Liver (tissue), 9 donors: ENCODE results near the gene JDP2. TPM values are rescaled to one million over a fixed set of nuclear protein-coding genes. Genes with fewer than 3 reads are reported as not detected.

Experiments
- DNase-seq: peaks from one replicate; pipeline ENCODE4 v3.0.0-alpha.2; 2017; ENCODE audit warnings: low spot score
- H3K27ac ChIP-seq, 2 donors: one replicate each; pipeline ENCODE4 v1.7.0; 2013; ENCODE audit warnings: inconsistent platforms in 2 of 2, low read length in 2 of 2, control low read depth in 1 of 2, low read depth in 1 of 2, mild to moderate bottlenecking in 1 of 2
- H3K27me3 ChIP-seq, 4 donors: one replicate each; pipeline versions ENCODE4 v1.6.1 to v1.7.0; 2013; ENCODE audit warnings: low read length in 3 of 4, inconsistent platforms in 1 of 4, mild to moderate bottlenecking in 1 of 4, moderate library complexity in 1 of 4; ENCODE audit not compliant: control insufficient read depth in 4 of 4, insufficient read depth in 4 of 4
- H3K36me3 ChIP-seq, 4 donors: one replicate each; pipeline versions ENCODE4 v1.6.1 to v1.7.0; 2013; ENCODE audit warnings: low read length in 3 of 4, mild to moderate bottlenecking in 3 of 4, low read depth in 1 of 4, moderate library complexity in 1 of 4; ENCODE audit not compliant: control insufficient read depth in 4 of 4, insufficient read depth in 3 of 4
- H3K4me1 ChIP-seq, 4 donors: one replicate each; pipeline versions ENCODE4 v1.6.1 to v1.7.0; 2013; ENCODE audit warnings: low read length in 3 of 4, mild to moderate bottlenecking in 3 of 4, moderate library complexity in 1 of 4; ENCODE audit not compliant: control insufficient read depth in 4 of 4, insufficient read depth in 4 of 4
- H3K4me3 ChIP-seq, 3 donors: one replicate each; pipeline versions ENCODE4 v1.6.1 to v1.7.0; 2013; ENCODE audit warnings: low read length in 3 of 3, control low read depth in 1 of 3, low read depth in 1 of 3, mild to moderate bottlenecking in 1 of 3
- H3K9ac ChIP-seq, 2 donors: one replicate each; pipeline ENCODE4 v1.7.0; 2013; ENCODE audit warnings: low read length in 2 of 2, mild to moderate bottlenecking in 2 of 2, moderate library complexity in 2 of 2, control low read depth in 1 of 2, low read depth in 1 of 2
- H3K9me3 ChIP-seq, 4 donors: one replicate each; pipeline versions ENCODE4 v1.6.1 to v1.7.0; 2013; ENCODE audit warnings: low read length in 3 of 4; ENCODE audit not compliant: control insufficient read depth in 4 of 4
- EGR1 ChIP-seq, 2 donors: IDR thresholded peaks; 2 replicates each; pipeline ENCODE4 v1.6.1; 2016 to 2018; ENCODE audit warnings: antibody characterized with exemption in 2 of 2, low read depth in 2 of 2
- FOXA1 ChIP-seq: IDR thresholded peaks from 2 replicates; pipeline ENCODE4 v1.6.1; 2016; ENCODE audit warnings: antibody characterized with exemption
- FOXA2 ChIP-seq: IDR thresholded peaks from 2 replicates; pipeline ENCODE4 v1.6.1; 2016; ENCODE audit warnings: antibody characterized with exemption
- GABPA ChIP-seq, 2 donors: IDR thresholded peaks in 1 of 2; conservative IDR thresholded peaks in 1 of 2; 2 replicates each; pipeline ENCODE4 v1.6.1; 2016; ENCODE audit warnings: antibody characterized with exemption in 2 of 2, mild to moderate bottlenecking in 1 of 2, moderate library complexity in 1 of 2
- HNF4G ChIP-seq: IDR thresholded peaks from 2 replicates; pipeline ENCODE4 v1.6.1; 2016; ENCODE audit warnings: antibody characterized with exemption
- NR2F2 ChIP-seq: IDR thresholded peaks from 2 replicates; pipeline ENCODE4 v1.6.1; 2016; ENCODE audit warnings: antibody characterized with exemption
- RXRA ChIP-seq, 2 donors: IDR thresholded peaks; 2 replicates each; pipeline ENCODE4 v1.6.1; 2017 to 2018; ENCODE audit warnings: antibody characterized with exemption in 2 of 2, mild to moderate bottlenecking in 1 of 2
- SP1 ChIP-seq: IDR thresholded peaks from 2 replicates; pipeline ENCODE4 v1.6.1; 2018; ENCODE audit warnings: antibody characterized with exemption, mild to moderate bottlenecking
- TAF1 ChIP-seq: conservative IDR thresholded peaks from 2 replicates; pipeline ENCODE4 v1.6.1; 2016; ENCODE audit warnings: antibody characterized with exemption, mild to moderate bottlenecking
- YY1 ChIP-seq: IDR thresholded peaks from 2 replicates; pipeline ENCODE4 v1.6.1; 2016; ENCODE audit warnings: antibody characterized with exemption, mild to moderate bottlenecking
- ZBTB33 ChIP-seq: IDR thresholded peaks from 2 replicates; pipeline ENCODE4 v1.6.1; 2016; ENCODE audit warnings: antibody characterized with exemption
- WGBS: extraction: QIAGEN DNeasy Blood & Tissue Kit; methylation state at CpG from one replicate; pipeline ENCODE4 v1.1.7; 2013; 5-methylcytosine and 5-hydroxymethylcytosine counted together
- polyA plus RNA-seq, 2 donors: library from polyadenylated mRNA; stranded (reverse) in 1 of 2; unstranded in 1 of 2; fragments of 200-250 nt in 1 of 2; fragments of >200 nt in 1 of 2; fragmentation: Nextera tagmentation in 1 of 2; extraction: Ambion mirVana in 1 of 2; gene quantifications; one replicate each; pipeline versions ENCODE4 v1.2.1 to v1.2.3, GENCODE V29; 2013 to 2015
- total RNA-seq, 2 donors: library from RNA; depleted of rRNA; stranded (reverse); fragments of >200 nt; gene quantifications; one replicate each; pipeline ENCODE4 v1.2.3, GENCODE V29; 2014
- TF ChIP-seq, protein P1 (sequence below): IDR thresholded peaks from 2 replicates; pipeline ENCODE4 v1.6.1; 2016; ENCODE audit warnings: antibody characterized with exemption
- donor health status: healthy.
- donor health status: healthy.
- donor health status: healthy.
- donor health status: healthy.
- donor health status: healthy.

JDP2 gene
- total and polyA plus RNA-seq, 4 donors, result 2.4 to 14.6 (median 8.7) TPM

GRCh38 chr14:75437201-75438143 is 9.7 kb downstream of the JDP2 start:
- no peak overlapping the region for H3K9ac ChIP-seq
- TF ChIP-seq FOXA2, result no peak
- peak; percentile 65 for TF ChIP-seq NR2F2
- no peak for TF ChIP-seq GABPA (IDR thresholded peaks at IDR 0.05 in 1 of 2, conservative IDR thresholded peaks at IDR 0.05 in 1 of 2)
- no peak for TF ChIP-seq SP1
- TF ChIP-seq RXRA (IDR thresholded peaks at IDR 0.05), result no peak
- TF ChIP-seq HNF4G, result no peak
- TF ChIP-seq, protein P1, sequence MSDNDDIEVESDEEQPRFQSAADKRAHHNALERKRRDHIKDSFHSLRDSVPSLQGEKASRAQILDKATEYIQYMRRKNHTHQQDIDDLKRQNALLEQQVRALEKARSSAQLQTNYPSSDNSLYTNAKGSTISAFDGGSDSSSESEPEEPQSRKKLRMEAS, result no peak
- no peak for TF ChIP-seq ZBTB33
- no peak for TF ChIP-seq YY1
- H3K9me3 ChIP-seq, result no peaks in the 10 kb centered on the region
- H3K4me3 ChIP-seq, result no peak overlapping the region
- H3K36me3 ChIP-seq, result peaks cover 1 to 28% (median 19%) of the 10 kb centered on the region in 4 donors
- H3K4me1 ChIP-seq, result peaks cover 3 to 35% (median 20%) of the 10 kb centered on the region in 4 donors
- H3K27me3 ChIP-seq, result no peaks in the 10 kb centered on the region
- 77% methylated on average over 14 of the region's 14 CpGs for WGBS
- DNase-seq, result no peak
- H3K27ac ChIP-seq, result no peak overlapping the region

- H3K4me3 ChIP-seq, result no peak overlapping the region
- H3K4me1 ChIP-seq, result peaks cover 3 to 33% (median 18%) of the 10 kb centered on the region in 4 donors
- 88% methylated on average over 16 of the region's 16 CpGs for WGBS
Measured at GRCh38 chr14:75438486-75439080, 10.8 kb downstream of the JDP2 start.

More at GRCh38 chr14:75438486-75439080, 10.8 kb downstream of the JDP2 start:
- no peak for DNase-seq
- Histone ChIP-seq H3K36me3 (peaks cover 1 to 28% (median 19%) of the 10 kb centered on the region in 4 donors), H3K9me3 (no peaks in the 10 kb centered on the region), H3K27me3 (no peaks in the 10 kb centered on the region), H3K9ac (no peak overlapping the region), H3K27ac (no peak overlapping the region)
- no peak for TF ChIP-seq EGR1 (IDR thresholded peaks at IDR 0.05; ENCODE audit: low read depth in 2 of 2)
- TF ChIP-seq TAF1, result no peak
- TF ChIP-seq FOXA1, result no peak
- TF ChIP-seq ZBTB33, result no peak
- no peak for TF ChIP-seq NR2F2
